ENCODE results near the gene PKIB. TPM values are rescaled to one million over a fixed set of nuclear protein-coding genes. Genes with fewer than 3 reads are reported as not detected.

PKIB gene, protein sequence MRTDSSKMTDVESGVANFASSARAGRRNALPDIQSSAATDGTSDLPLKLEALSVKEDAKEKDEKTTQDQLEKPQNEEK
- total RNA-seq (2022; extraction: Qiagen RNA extraction; ENCODE audit: low read depth) = 0.84 to 1.6 TPM (median 0.88 TPM) in 5 replicates

DNA sequence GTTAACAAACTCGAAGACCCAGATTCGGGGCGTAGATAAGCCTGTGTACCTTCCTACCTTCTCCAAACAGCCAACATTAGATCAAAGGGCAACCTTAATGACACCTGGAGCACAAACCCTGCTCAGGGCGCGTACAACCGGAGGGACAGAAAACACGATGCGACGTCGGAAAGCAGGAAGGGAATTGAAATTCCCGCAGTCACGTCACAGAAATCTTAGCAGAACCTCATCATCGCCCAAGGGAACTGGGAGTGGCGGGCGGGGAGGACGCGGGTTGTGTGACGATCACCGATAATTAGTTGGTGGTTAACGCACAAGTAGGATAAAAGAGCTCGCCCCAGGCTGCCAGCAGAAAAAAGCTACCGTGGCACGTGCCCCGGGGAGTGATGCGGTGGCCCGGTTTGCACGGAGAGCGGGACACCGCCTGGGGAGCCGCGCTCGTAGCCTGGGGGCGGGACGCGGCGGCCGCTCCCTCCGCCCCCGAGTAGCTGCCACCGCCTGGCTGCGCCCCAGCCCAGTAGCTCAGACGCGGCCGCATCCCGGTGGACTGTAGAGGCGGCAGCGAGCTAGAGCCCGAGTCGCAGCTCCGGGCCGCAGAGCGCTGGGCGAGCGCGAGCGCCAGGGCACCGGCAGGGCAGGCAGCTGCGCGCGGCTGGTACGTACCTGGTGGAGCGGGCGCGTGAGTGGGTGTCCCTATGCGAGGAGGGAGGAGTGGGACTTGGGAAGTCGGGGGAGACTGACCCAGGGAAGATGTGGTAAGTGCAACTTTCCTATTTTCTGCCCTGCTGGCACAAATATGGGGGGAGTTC, at the start of gene PKIB:
Gene PKIB (plus strand): TSS at position 525 of the 809 bp plus-strand sequence. CDS start 107,390 bp downstream, outside the sequence.

Other genes with a start within 250 kb of the PKIB start
- 5.1 to 7.8 TPM (median 7.1 TPM) in 5 replicates for gene HSF2, start 210.8 kb upstream of the PKIB start, total RNA-seq (2022; extraction: Qiagen RNA extraction; ENCODE audit: low read depth)
- 61.0 to 88.1 TPM (median 83.1 TPM) in 5 replicates for gene SERINC1, start 138.6 kb upstream of the PKIB start, total RNA-seq (2022; extraction: Qiagen RNA extraction; ENCODE audit: low read depth)
- not detected in 5 replicates for gene FABP7, start 169.3 kb downstream of the PKIB start, total RNA-seq (2022; extraction: Qiagen RNA extraction; ENCODE audit: low read depth)
- 3.9 to 4.4 TPM (median 4.0 TPM) in 5 replicates for gene SMPDL3A, start 178.9 kb downstream of the PKIB start, total RNA-seq (2022; extraction: Qiagen RNA extraction; ENCODE audit: low read depth)

Measured in A549 treated with GW870086 at 1 μM for 4 hours (cell line).